Fibroblast of mammary gland (primary cell): ENCODE data around the gene AUTS2.

Source experiments
- DNase-seq: peaks from one replicate; pipeline ENCODE4 v3.0.0-alpha.2; 2010; ENCODE audit warnings: low read depth
- H3K4me3 ChIP-seq: 2 replicates; pipeline ENCODE4 v1.5.1; 2011; ENCODE audit warnings: low read depth, mild to moderate bottlenecking, low read length, moderate library complexity; ENCODE audit not compliant: control insufficient read depth
- TF ChIP-seq, protein P1 (sequence below): conservative IDR thresholded peaks from 2 replicates; pipeline ENCODE4 v1.5.1; 2011; ENCODE audit warnings: low read depth, low read length, inconsistent platforms; ENCODE audit not compliant: control insufficient read depth, insufficient read depth

The AUTS2 gene

DNA sequence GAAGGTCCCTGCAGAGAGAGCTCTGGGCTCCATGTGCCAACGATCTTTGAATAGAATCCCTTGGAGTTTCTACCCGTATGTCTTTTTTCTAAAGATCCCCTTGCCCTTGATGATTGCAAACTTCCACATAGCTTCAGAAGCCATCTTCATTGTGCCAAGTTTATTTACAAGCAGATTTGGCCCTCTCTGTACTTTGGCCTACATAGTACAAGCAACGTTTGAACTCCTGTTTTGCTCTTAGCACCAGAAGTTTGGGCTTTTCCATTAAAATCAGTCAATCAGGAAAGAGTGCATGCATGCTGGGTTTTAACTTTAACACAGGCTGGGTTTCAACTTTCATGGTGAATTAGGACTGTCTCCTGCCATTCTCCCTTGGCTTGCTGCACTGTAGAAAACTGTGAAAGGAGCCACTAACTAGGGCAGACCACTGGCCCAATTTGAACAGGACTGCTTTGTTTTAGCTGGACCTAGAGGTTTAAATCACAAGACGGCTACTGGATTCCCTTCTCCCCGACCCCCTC lies 976.1 kb downstream of the AUTS2 start:
- DNase-seq = no peak
- TF ChIP-seq, protein P1, sequence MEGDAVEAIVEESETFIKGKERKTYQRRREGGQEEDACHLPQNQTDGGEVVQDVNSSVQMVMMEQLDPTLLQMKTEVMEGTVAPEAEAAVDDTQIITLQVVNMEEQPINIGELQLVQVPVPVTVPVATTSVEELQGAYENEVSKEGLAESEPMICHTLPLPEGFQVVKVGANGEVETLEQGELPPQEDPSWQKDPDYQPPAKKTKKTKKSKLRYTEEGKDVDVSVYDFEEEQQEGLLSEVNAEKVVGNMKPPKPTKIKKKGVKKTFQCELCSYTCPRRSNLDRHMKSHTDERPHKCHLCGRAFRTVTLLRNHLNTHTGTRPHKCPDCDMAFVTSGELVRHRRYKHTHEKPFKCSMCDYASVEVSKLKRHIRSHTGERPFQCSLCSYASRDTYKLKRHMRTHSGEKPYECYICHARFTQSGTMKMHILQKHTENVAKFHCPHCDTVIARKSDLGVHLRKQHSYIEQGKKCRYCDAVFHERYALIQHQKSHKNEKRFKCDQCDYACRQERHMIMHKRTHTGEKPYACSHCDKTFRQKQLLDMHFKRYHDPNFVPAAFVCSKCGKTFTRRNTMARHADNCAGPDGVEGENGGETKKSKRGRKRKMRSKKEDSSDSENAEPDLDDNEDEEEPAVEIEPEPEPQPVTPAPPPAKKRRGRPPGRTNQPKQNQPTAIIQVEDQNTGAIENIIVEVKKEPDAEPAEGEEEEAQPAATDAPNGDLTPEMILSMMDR = no peak
- no peak overlapping the region for H3K4me3 ChIP-seq

DNA sequence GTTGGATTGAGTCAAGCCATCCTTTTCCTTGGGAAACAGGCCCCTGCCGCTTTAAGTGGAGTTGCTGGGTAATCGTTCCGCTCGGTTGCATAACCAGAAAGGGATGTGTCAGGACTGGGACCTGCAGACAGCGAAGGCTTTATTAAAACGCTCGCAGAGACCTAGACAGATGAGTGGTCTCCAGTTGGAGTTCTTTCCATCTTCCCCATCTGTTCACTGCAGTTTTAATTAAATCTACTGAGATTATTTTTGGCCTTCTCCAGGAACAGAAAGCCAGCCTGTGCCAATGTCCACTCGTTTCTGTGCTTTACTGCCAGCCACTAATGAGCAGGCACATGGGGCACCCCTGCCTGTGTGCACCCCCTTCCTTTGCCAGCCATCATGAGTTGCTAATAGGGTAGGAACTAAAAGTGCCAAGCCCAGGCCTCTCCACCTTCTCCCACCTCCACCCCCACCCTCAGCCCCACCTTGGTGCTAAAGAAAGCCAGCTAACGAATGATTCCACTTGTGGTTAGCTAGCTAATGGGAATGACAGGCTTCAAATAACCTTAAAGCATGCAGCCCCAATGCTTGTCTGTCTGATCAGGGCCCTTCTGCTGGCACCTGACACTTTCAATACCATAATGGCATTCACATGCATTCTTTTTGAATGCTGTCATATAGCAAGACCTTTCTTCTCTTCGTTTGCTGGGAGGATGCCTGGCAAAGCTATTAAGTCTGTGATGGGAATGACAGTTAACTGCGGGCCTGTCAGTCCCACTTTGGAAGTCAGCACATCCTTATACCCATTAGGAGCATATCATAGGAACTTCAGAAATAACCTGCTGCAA lies 976.9 kb downstream of the AUTS2 start:
- no peak overlapping the region for H3K4me3 ChIP-seq
- TF ChIP-seq, protein P1 = no peak
- no peak for DNase-seq

DNA sequence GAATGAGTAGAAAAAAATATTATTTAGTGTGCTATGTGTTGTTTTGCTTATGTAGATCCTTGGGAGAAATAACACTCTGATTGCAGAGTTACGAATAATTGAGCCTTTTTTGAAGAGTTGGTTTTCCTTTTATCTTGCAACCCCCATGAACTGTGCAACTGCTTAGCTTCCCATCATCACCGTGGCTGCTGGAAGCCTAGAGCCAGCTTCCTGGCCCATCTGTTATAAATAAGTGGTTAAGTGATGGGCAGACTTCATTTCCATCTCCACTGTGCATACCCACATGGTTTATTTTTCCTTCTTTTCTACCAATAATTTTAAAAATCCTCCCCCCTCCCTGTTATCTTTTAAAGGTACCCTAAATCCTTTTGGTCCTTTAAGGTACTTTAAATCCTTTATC lies 978.8 kb downstream of the AUTS2 start:
- TF ChIP-seq, protein P1 = no peak
- DNase-seq = no peak
- no peak overlapping the region for H3K4me3 ChIP-seq

DNA sequence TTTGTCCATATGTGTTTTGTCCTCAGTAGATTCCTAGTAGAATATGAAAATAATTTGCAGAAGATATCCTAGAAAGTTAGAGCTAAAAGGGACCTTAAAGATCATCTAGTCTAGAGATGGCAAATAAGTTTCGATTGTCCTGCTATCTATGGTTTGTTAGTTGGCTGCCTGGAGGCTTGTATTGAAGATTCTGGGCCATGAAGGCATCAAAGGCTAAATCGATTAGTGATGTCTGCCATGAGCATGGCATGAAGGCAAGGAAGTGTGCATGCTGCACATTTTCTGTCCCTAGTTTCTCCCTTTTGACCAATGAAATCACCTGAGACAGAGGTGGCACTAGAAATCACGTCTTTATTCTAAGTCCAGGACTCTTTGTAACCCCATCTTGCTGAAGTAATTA lies 979.9 kb downstream of the AUTS2 start:
- no peak overlapping the region for H3K4me3 ChIP-seq
- TF ChIP-seq, protein P1 = no peak
- DNase-seq = no peak

DNA sequence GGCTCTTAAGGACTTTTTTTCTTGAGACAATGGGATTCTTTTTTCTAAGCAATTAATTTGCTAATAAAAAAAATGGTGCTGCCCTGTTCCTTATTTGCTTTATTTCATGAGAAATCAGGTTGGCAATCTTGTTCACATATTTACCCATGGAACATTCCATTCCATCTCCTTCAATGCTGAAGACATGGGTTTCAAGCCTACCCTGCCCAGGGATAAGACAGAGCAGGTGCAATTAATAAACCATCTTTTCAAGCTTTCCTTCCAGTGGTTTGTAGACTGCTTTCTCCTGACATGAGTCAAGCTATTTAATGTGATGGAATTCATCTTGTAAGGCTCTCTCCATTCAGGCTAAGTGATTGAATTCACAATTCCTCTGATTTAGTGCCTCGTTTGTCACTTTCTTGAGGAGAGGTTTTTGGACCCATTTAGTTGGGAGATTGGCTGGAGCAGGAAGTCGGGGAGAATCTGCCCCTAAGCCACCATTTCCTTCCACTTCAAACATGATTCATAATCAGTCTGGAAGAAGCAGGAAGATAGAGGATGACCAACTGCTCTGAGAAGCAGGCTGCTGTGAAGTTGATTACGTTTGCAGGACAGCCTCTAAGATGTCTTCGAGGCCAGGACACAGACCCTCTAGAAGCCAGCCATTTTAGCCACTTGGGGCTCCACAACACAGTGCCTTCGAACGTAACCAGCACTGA lies 981.3 kb downstream of the AUTS2 start:
- DNase-seq = no peak
- TF ChIP-seq, protein P1 = no peak
- no peak overlapping the region for H3K4me3 ChIP-seq

DNA sequence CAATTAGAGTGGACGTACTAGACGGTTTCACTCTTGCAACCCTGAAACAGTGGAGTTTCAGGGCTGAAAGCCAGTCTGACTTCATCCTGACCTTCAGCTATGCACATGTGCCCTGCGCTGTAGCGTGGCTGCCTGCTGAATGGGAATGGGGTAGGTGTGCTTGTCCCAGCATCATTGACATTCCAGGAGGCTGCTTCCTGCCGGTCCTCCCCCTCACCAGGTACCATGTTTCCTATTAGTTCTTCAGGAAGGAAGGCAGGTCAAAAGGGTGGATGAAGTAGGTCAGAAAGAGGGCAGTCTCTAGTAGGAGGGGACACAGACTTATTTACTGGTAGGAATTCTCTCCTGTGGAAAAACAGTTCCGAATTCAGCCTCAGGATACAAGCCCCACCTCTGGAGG lies 981.9 kb downstream of the AUTS2 start:
- TF ChIP-seq, protein P1 = no peak
- no peak for DNase-seq
- no peak overlapping the region for H3K4me3 ChIP-seq
